MM.1S (cell line): ENCODE measurements around the gene IGF1R.

Experiments
- DNase-seq: peaks from one replicate; pipeline ENCODE4 v3.0.0-alpha.2; 2015
- H2AFZ ChIP-seq: fragments of 300-600 bp; sonication (generic); 2 replicates; pipeline ENCODE4 v1.6.0; 2016; ENCODE audit warnings: antibody characterized with exemption, low read length
- H3F3A ChIP-seq: fragments of 300-600 bp; sonication (generic); 2 replicates; pipeline ENCODE4 v1.6.1; 2016; ENCODE audit warnings: mild to moderate bottlenecking, antibody characterized with exemption, low read length, moderate library complexity, mixed read lengths; ENCODE audit not compliant: insufficient read depth
- H3K27ac ChIP-seq: fragments of 300-600 bp; sonication (generic); 2 replicates; pipeline ENCODE4 v1.5.1; 2016; ENCODE audit warnings: mild to moderate bottlenecking, low read length
- H3K27me3 ChIP-seq: fragments of 300-600 bp; sonication (generic); replicated peaks from 2 replicates; pipeline ENCODE4 v1.6.0; 2016; ENCODE audit warnings: low read length; ENCODE audit not compliant: insufficient read depth
- H3K36me3 ChIP-seq: fragments of 300-600 bp; sonication (generic); replicated peaks from 2 replicates; pipeline ENCODE4 v1.6.1; 2016; ENCODE audit warnings: mild to moderate bottlenecking, low read length, mixed read lengths; ENCODE audit not compliant: insufficient read depth
- H3K4me1 ChIP-seq: fragments of 300-600 bp; sonication (generic); 2 replicates; pipeline ENCODE4 v1.6.1; 2016; ENCODE audit warnings: low read length, mixed read lengths
- H3K4me2 ChIP-seq: fragments of 300-600 bp; sonication (generic); 2 replicates; pipeline ENCODE4 v1.6.0; 2016; ENCODE audit warnings: low read depth, low read length
- H3K4me3 ChIP-seq: fragments of 300-600 bp; sonication (generic); 2 replicates; pipeline ENCODE4 v1.5.1; 2016; ENCODE audit warnings: low read length, mixed read lengths
- H3K79me2 ChIP-seq: fragments of 300-600 bp; sonication (generic); 2 replicates; pipeline ENCODE4 v1.6.1; 2016; ENCODE audit warnings: mixed run types, low read length, mixed read lengths
- H3K9ac ChIP-seq: fragments of 300-600 bp; sonication (generic); 2 replicates; pipeline ENCODE4 v1.6.1; 2016; ENCODE audit warnings: low read length, mixed read lengths
- H3K9me2 ChIP-seq: fragments of 300-600 bp; sonication (generic); replicated peaks from 2 replicates; pipeline ENCODE4 v1.6.1; 2016; ENCODE audit warnings: mild to moderate bottlenecking, low read length, mixed read lengths; ENCODE audit not compliant: insufficient read depth
- H3K9me3 ChIP-seq: fragments of 300-600 bp; sonication (generic); replicated peaks from 2 replicates; pipeline ENCODE4 v1.6.1; 2016; ENCODE audit warnings: mild to moderate bottlenecking, low read length, mixed read lengths; ENCODE audit not compliant: insufficient read depth
- H4K20me1 ChIP-seq: fragments of 300-600 bp; sonication (generic); 2 replicates; pipeline ENCODE4 v1.6.1; 2016; ENCODE audit warnings: mild to moderate bottlenecking, low read length, moderate library complexity, mixed read lengths; ENCODE audit not compliant: insufficient read depth
- EZH2 ChIP-seq: fragments of 300-600 bp; sonication (generic); optimal IDR thresholded peaks from 2 replicates; pipeline ENCODE3; 2017; ENCODE audit warnings: low read depth, mild to moderate bottlenecking, antibody characterized with exemption, low read length, mixed read lengths
- EZH2phosphoT487 ChIP-seq: fragments of 300-600 bp; sonication (generic); IDR thresholded peaks from 2 replicates; pipeline ENCODE4 v1.6.1; 2018; ENCODE audit warnings: antibody characterized with exemption, low read length
- TF ChIP-seq, protein P1 (sequence below): fragments of 300-600 bp; sonication (generic); IDR thresholded peaks from 2 replicates; pipeline ENCODE4 v1.5.1; 2016; ENCODE audit warnings: antibody characterized with exemption, low read length, mixed read lengths

Gene IGF1R

DNA sequence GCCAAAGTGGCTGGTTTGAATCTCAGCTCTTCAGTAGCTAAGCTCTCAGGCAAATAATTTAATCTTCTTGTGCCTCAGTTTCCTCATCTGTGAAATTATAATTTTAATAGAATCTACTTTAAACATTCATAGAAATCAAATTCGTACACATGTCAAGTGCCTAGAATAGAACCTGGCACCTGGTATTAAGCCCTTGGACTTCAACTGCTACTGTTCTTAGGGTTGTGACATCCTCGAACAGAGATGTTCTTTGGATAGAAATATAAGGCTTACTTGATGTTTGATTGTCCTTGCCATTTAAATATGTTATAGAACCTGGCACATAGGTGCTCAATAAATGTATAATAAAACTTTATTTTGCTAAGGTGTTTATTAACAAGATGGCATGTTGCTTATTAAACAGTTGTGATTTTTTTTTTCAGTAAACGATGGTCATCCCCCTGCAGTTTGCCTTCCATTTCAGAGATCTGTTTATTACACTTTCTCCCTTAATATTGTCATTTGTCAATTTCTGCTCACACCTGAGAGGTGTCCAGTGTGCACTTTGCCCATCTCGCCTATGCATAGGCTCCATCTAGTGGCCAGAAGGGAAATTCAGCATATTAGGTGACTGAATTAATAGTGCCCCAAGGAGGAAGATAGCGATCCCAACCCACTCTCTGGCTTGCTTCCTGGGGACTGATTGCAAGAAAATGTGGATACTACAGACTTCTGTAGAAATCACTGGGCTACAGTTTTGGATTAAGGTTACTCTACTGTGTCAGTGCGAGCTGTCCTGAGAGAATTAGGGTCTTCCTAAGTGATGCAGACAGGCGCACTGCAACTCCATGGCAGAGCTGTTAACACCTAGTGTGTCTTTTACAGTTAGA, 10.7 kb downstream of the IGF1R start:
- TF ChIP-seq EZH2phosphoT487, result no peak
- TF ChIP-seq, protein P1, sequence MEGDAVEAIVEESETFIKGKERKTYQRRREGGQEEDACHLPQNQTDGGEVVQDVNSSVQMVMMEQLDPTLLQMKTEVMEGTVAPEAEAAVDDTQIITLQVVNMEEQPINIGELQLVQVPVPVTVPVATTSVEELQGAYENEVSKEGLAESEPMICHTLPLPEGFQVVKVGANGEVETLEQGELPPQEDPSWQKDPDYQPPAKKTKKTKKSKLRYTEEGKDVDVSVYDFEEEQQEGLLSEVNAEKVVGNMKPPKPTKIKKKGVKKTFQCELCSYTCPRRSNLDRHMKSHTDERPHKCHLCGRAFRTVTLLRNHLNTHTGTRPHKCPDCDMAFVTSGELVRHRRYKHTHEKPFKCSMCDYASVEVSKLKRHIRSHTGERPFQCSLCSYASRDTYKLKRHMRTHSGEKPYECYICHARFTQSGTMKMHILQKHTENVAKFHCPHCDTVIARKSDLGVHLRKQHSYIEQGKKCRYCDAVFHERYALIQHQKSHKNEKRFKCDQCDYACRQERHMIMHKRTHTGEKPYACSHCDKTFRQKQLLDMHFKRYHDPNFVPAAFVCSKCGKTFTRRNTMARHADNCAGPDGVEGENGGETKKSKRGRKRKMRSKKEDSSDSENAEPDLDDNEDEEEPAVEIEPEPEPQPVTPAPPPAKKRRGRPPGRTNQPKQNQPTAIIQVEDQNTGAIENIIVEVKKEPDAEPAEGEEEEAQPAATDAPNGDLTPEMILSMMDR, result peak; percentile 93
- no peak overlapping the region for H3K4me3 ChIP-seq
- H3K9me3 ChIP-seq, result no peaks in the 10 kb centered on the region
- H3K9ac ChIP-seq, result no peak overlapping the region
- H3K36me3 ChIP-seq, result no peaks in the 10 kb centered on the region
- no peak overlapping the region for H2AFZ ChIP-seq
- DNase-seq, result peak; percentile 64
- no peak overlapping the region for H3K4me2 ChIP-seq
- H3K27me3 ChIP-seq, result no peaks in the 10 kb centered on the region
- no peak overlapping the region for H3K27ac ChIP-seq
- H3K79me2 ChIP-seq, result peaks cover 94% of the 10 kb centered on the region
- no peaks in the 10 kb centered on the region for H3K9me2 ChIP-seq
- H3F3A ChIP-seq, result 0 out of 2 replicates have a peak, but pooled peaks cover 4% of the 10 kb centered on the region
- H4K20me1 ChIP-seq, result peaks cover 18% of the 10 kb centered on the region
- no peaks in the 10 kb centered on the region for H3K4me1 ChIP-seq

DNA sequence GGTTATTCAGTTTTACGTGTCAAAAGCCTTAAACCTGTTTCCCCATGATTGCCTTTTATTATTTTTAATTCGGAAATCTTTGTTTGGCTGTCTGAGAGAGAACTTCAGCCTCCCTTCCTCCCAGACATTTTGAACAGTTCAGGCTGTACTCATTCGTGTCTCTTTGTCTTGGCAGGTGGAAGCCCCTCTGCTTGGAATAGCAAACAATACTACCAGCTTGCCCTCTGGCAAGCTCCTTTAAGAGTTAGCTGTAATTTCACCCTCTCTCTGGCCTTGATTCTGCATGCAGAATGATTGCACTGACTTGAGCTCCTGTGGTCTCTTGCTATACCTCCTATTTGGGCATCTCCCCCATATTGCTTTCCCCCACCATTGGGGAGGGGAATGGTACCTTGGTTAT, 11.7 kb downstream of the IGF1R start:
- Histone ChIP-seq H3K79me2 (peaks cover 85% of the 10 kb centered on the region), H3K27ac (no peak overlapping the region), H3K27me3 (no peaks in the 10 kb centered on the region), H3F3A (0 out of 2 replicates have a peak, but pooled peaks cover 4% of the 10 kb centered on the region), H3K4me1 (no peaks in the 10 kb centered on the region), H3K9me2 (no peaks in the 10 kb centered on the region), H3K4me3 (no peak overlapping the region), H3K9ac (no peak overlapping the region), H3K4me2 (no peak overlapping the region), H3K9me3 (no peaks in the 10 kb centered on the region), H2AFZ (no peak overlapping the region), H4K20me1 (peaks cover 18% of the 10 kb centered on the region), H3K36me3 (no peaks in the 10 kb centered on the region)
- no peak for DNase-seq
- TF ChIP-seq, protein P1, result no peak
- no peak for TF ChIP-seq EZH2
- TF ChIP-seq EZH2phosphoT487, result no peak

DNA sequence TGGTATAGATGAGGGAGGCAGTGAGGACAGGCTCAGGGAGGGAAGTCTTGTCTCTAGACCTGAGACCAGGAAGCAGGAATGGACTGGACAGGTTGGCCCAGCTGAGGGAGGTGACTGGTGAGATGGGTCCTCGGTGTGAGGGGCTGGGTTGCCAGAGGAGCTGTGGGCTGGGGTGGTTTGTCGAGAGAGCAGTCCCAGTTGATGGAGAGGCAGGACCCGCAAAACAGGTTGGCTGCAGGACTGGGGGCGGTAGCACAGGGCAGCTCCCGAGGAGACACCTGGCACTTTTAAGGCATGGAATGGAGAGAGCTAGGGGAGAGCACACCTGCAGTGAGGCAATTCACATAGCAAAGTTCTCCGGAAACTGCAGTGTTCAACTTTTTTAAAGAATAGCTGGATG, 14.7 kb downstream of the IGF1R start:
- H3K4me1 ChIP-seq, result no peaks in the 10 kb centered on the region
- 0 out of 2 replicates have a peak, but pooled peaks cover under 1% of the 10 kb centered on the region for H3F3A ChIP-seq
- H3K9ac ChIP-seq, result no peak overlapping the region
- no peak overlapping the region for H3K4me2 ChIP-seq
- H3K36me3 ChIP-seq, result no peaks in the 10 kb centered on the region
- no peak overlapping the region for H3K4me3 ChIP-seq
- H2AFZ ChIP-seq, result no peak overlapping the region
- no peaks in the 10 kb centered on the region for H3K9me2 ChIP-seq
- H3K79me2 ChIP-seq, result peaks cover 87% of the 10 kb centered on the region
- DNase-seq, result no peak
- TF ChIP-seq EZH2 (no peak), EZH2phosphoT487 (no peak)
- TF ChIP-seq, protein P1, result no peak
- peaks cover 10% of the 10 kb centered on the region for H4K20me1 ChIP-seq
- no peak overlapping the region for H3K27ac ChIP-seq
- no peaks in the 10 kb centered on the region for H3K27me3 ChIP-seq
- H3K9me3 ChIP-seq, result no peaks in the 10 kb centered on the region
